SK-N-SH (cell line): Measurements from ENCODE around the gene PRR12. TPM values are rescaled to one million over a fixed set of nuclear protein-coding genes. Genes with fewer than 3 reads are reported as not detected.

Experiments used
- CTCF ChIA-PET: fragments of 300-600, 350-600 bp; formaldehyde crosslinking; extraction: SDS; loops from one replicate; lab custom pipeline; 2021; lab: Yijun Ruan, JAX
- POLR2A ChIA-PET: fragments of 350-600 bp; sonication (Branson Sonifier 250); formaldehyde crosslinking; extraction: SDS; loops from one replicate; lab custom pipeline; 2020; ENCODE audit warnings: antibody characterized with exemption, inconsistent platforms; lab: Yijun Ruan, JAX
- DNase-seq: peaks from one replicate; pipeline ENCODE4 v3.0.0; 2012
- H2AFZ ChIP-seq: fragments of 200-600 bp; sonication (generic); 2 replicates; pipeline ENCODE4 v1.8.1; 2016; ENCODE audit warnings: antibody characterized with exemption, mild to moderate bottlenecking, low read depth
- H3F3A ChIP-seq: fragments of 200-600 bp; sonication (generic); replicated peaks from 2 replicates; pipeline ENCODE3; 2016; ENCODE audit warnings: antibody characterized with exemption, mild to moderate bottlenecking; ENCODE audit not compliant: insufficient read depth
- H3K27ac ChIP-seq, 2 experiments: fragments of 200-500 bp in 1 of 2; fragments of 200-600 bp in 1 of 2; sonication (Bioruptor generic) in 1 of 2; sonication (generic), shearing (Covaris generic) in 1 of 2; 2 replicates each; pipeline versions ENCODE4 v1.5.1 to v1.6.1; 2014 to 2016; ENCODE audit warnings: low read depth in 2 of 2, inconsistent platforms in 1 of 2, low read length in 1 of 2, mild to moderate bottlenecking in 1 of 2, mixed read lengths in 1 of 2
- H3K27me3 ChIP-seq: fragments of 200-600 bp; sonication (generic), shearing (Covaris generic); 2 replicates; pipeline ENCODE4 v1.6.1; 2016; ENCODE audit warnings: mixed run types; ENCODE audit not compliant: insufficient read depth
- H3K36me3 ChIP-seq, 2 experiments: fragments of 200-500 bp in 1 of 2; fragments of 200-600 bp in 1 of 2; sonication (Bioruptor generic) in 1 of 2; sonication (generic) in 1 of 2; replicated peaks in 1 of 2; 2 replicates each; pipeline versions ENCODE3 to v1.5.1; 2014 to 2016; ENCODE audit warnings: low read length in 1 of 2, mild to moderate bottlenecking in 1 of 2; ENCODE audit not compliant: insufficient read depth in 2 of 2, control insufficient read depth in 1 of 2
- H3K4me1 ChIP-seq, 2 experiments: fragments of 200-500 bp in 1 of 2; fragments of 200-600 bp in 1 of 2; sonication (Bioruptor generic) in 1 of 2; sonication (generic), shearing (Covaris generic) in 1 of 2; 2 replicates each; pipeline versions ENCODE4 v1.5.1 to v1.6.1; 2014 to 2016; ENCODE audit warnings: low read depth in 1 of 2, low read length in 1 of 2, mixed run types in 1 of 2; ENCODE audit not compliant: insufficient read depth in 2 of 2, control insufficient read depth in 1 of 2
- H3K4me2 ChIP-seq: fragments of 200-600 bp; sonication (generic), shearing (Covaris generic); 2 replicates; pipeline ENCODE4 v1.6.1; 2017; ENCODE audit warnings: mixed run types
- H3K4me3 ChIP-seq, 2 experiments: fragments of 200-500 bp in 1 of 2; fragments of 200-600 bp in 1 of 2; sonication (Bioruptor generic) in 1 of 2; sonication (generic), shearing (Covaris generic) in 1 of 2; 2 replicates each; pipeline versions ENCODE4 v1.5.1 to v1.8.1; 2014 to 2016; ENCODE audit warnings: low read depth in 2 of 2, inconsistent platforms in 1 of 2, low read length in 1 of 2, mild to moderate bottlenecking in 1 of 2, mixed read lengths in 1 of 2, moderate library complexity in 1 of 2
- H3K79me2 ChIP-seq: fragments of 200-600 bp; sonication (generic); 2 replicates; pipeline ENCODE4 v1.8.1; 2017; ENCODE audit warnings: mild to moderate bottlenecking; ENCODE audit not compliant: insufficient read depth
- H3K9ac ChIP-seq: fragments of 200-600 bp; sonication (generic); 2 replicates; pipeline ENCODE4 v1.6.1; 2017; ENCODE audit warnings: mixed run types
- H3K9me2 ChIP-seq: fragments of 200-600 bp; sonication (generic); 2 replicates; pipeline ENCODE4 v1.6.1; 2017; ENCODE audit warnings: mixed run types
- H3K9me3 ChIP-seq: fragments of 200-600 bp; sonication (generic); 2 replicates; pipeline ENCODE4 v1.6.1; 2017; ENCODE audit warnings: mixed run types, mild to moderate bottlenecking, moderate library complexity
- H4K20me1 ChIP-seq: fragments of 200-600 bp; sonication (generic); 2 replicates; pipeline ENCODE4 v1.6.1; 2017; ENCODE audit warnings: mild to moderate bottlenecking, mixed run types; ENCODE audit not compliant: insufficient read depth
- EP300 ChIP-seq, 2 experiments: IDR thresholded peaks; 2 replicates each; pipeline versions ENCODE4 v1.4.0 to v1.6.1; 2012; ENCODE audit warnings: borderline replicate concordance in 1 of 2, low read depth in 1 of 2, low read length in 1 of 2
- EZH2phosphoT487 ChIP-seq: fragments of 200-600 bp; sonication (generic); IDR thresholded peaks from 2 replicates; pipeline ENCODE4 v1.6.1; 2017; ENCODE audit warnings: low read depth, mixed run types, mild to moderate bottlenecking, antibody characterized with exemption, moderate library complexity, borderline replicate concordance
- FOXM1 ChIP-seq: IDR thresholded peaks from 2 replicates; pipeline ENCODE4 v1.4.0; 2012; ENCODE audit warnings: low read depth, mild to moderate bottlenecking
- GABPA ChIP-seq: IDR thresholded peaks from 2 replicates; pipeline ENCODE4 v1.4.0; 2012; ENCODE audit warnings: low read depth, mild to moderate bottlenecking
- GATA2 ChIP-seq: sonication (generic); formaldehyde crosslinking; IDR thresholded peaks from 2 replicates; pipeline ENCODE4 v1.5.0; 2020; ENCODE audit warnings: mild to moderate bottlenecking, missing genetic modification reagents
- MEF2A ChIP-seq: IDR thresholded peaks from 2 replicates; pipeline ENCODE4 v1.4.0; 2012; ENCODE audit warnings: low read depth, borderline replicate concordance
- MXI1 ChIP-seq: IDR thresholded peaks from 2 replicates; pipeline ENCODE4 v1.6.1; 2012; ENCODE audit warnings: mild to moderate bottlenecking, low read depth, low read length, improper control_type of control experiment
- NFIC ChIP-seq: IDR thresholded peaks from 2 replicates; pipeline ENCODE4 v1.4.0; 2012; ENCODE audit warnings: borderline replicate concordance
- RAD21 ChIP-seq: IDR thresholded peaks from 2 replicates; pipeline ENCODE4 v1.6.1; 2012; ENCODE audit warnings: mild to moderate bottlenecking, low read length
- RFX5 ChIP-seq: IDR thresholded peaks from 2 replicates; pipeline ENCODE4 v1.6.1; 2012; ENCODE audit warnings: mild to moderate bottlenecking, improper control_type of control experiment, low read length
- RXRA ChIP-seq: IDR thresholded peaks from 2 replicates; pipeline ENCODE4 v1.4.0; 2012; ENCODE audit warnings: low read depth, mild to moderate bottlenecking, borderline replicate concordance
- SIN3A ChIP-seq: IDR thresholded peaks from 2 replicates; pipeline ENCODE4 v1.6.1; 2012; ENCODE audit warnings: low read depth, mild to moderate bottlenecking, low read length, moderate library complexity, borderline replicate concordance
- SMC3 ChIP-seq: IDR thresholded peaks from 2 replicates; pipeline ENCODE4 v1.6.1; 2012; ENCODE audit warnings: low read depth, low read length, improper control_type of control experiment
- TAF1 ChIP-seq: IDR thresholded peaks from 2 replicates; pipeline ENCODE4 v1.6.1; 2012; ENCODE audit warnings: low read depth, mild to moderate bottlenecking, low read length, moderate library complexity, borderline replicate concordance
- TEAD4 ChIP-seq: IDR thresholded peaks from 2 replicates; pipeline ENCODE4 v1.4.0; 2012; ENCODE audit warnings: mild to moderate bottlenecking, borderline replicate concordance; ENCODE audit not compliant: insufficient read depth
- YY1 ChIP-seq: IDR thresholded peaks from 2 replicates; pipeline ENCODE4 v1.4.0; 2012; ENCODE audit warnings: low read depth, mild to moderate bottlenecking
- WGBS: methylation state at CpG from one replicate; pipeline ENCODE4 v1.1.6; 2017; ENCODE audit warnings: low lambda C conversion rate; 5-methylcytosine and 5-hydroxymethylcytosine counted together
- polyA plus RNA-seq, 3 experiments: library from polyadenylated mRNA; depleted of rRNA; stranded (reverse); fragments of >200 nt; gene quantifications; 2 replicates each; pipeline ENCODE4 v1.2.3, GENCODE V29; 2012
- TF ChIP-seq, protein P1 (sequence below): IDR thresholded peaks from 2 replicates; pipeline ENCODE4 v1.4.0; 2012; ENCODE audit warnings: low read depth, borderline replicate concordance

Gene PRR12
- polyA plus RNA-seq, 1 of the 3 experiments (the other 2 are of a cell fraction) = 1.7 TPM

DNA sequence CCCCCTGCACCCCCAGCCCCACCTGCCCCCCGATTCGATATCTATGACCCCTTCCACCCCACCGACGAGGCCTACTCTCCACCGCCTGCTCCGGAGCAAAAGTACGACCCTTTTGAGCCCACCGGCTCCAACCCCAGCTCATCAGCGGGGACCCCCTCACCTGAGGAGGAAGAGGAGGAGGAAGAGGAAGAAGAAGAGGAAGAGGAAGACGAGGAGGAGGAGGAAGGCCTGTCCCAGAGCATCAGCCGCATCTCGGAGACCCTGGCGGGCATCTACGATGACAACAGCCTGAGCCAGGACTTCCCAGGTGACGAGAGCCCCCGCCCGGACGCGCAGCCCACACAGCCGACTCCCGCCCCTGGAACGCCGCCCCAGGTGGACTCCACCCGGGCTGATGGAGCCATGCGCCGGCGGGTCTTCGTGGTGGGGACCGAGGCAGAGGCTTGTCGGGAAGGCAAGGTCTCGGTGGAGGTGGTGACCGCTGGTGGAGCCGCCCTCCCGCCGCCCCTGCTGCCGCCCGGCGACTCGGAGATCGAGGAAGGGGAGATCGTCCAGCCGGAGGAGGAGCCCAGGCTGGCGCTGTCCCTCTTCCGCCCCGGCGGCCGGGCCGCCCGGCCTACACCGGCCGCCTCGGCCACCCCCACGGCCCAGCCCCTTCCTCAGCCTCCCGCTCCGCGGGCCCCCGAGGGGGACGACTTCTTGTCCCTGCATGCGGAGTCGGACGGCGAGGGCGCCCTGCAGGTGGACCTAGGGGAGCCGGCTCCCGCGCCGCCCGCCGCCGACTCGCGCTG, 60.2 kb downstream of the PRR12 start:
- no peak overlapping the region for H3K27ac ChIP-seq
- POLR2A ChIA-PET = no interaction called here

DNA sequence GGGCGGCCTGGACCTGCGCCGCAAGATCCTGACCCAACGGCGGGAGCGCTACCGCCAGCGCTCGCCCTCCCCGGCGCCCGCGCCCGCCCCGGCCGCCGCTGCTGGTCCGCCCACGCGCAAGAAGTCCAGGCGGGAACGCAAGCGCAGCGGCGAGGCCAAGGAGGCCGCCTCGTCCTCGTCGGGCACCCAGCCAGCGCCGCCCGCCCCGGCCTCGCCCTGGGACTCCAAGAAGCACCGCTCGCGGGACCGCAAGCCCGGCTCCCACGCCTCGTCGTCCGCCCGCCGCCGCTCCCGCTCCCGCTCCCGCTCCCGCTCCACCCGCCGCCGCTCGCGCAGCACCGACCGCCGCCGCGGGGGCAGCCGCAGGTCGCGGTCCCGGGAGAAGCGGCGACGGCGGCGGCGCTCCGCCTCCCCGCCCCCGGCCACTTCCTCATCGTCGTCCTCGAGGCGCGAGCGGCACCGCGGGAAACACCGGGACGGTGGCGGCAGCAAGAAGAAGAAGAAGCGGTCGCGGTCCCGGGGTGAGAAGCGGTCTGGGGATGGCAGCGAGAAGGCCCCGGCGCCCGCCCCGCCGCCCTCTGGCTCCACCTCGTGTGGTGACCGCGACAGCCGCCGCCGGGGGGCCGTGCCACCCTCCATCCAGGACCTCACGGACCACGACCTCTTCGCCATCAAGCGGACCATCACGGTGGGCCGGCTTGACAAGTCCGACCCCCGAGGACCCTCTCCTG, 61.0 kb downstream of the PRR12 start:
- Histone ChIP-seq H3K27me3 (no peaks in the 10 kb centered on the region), H4K20me1 (0 out of 2 replicates have a peak, but pooled peaks cover 10% of the 10 kb centered on the region), H3K9me2 (no peaks in the 10 kb centered on the region), H2AFZ (no peak overlapping the region), H3K9ac (no peak overlapping the region), H3F3A (no peaks in the 10 kb centered on the region), H3K4me1 (no peaks in the 10 kb centered on the region), H3K36me3 (peaks cover 23 to 61% of the 10 kb centered on the region in 2 experiments), H3K27ac (no peak overlapping the region), H3K4me2 (no peak overlapping the region), H3K79me2 (peaks cover 36% of the 10 kb centered on the region), H3K4me3 (no peak overlapping the region), H3K9me3 (no peaks in the 10 kb centered on the region)
- 96% methylated on average over 81 of the region's 110 CpGs for WGBS
- CTCF ChIA-PET = no interaction called here
- TF ChIP-seq GATA2 (CRISPR knock-in tag) = no peak
- no peak for TF ChIP-seq RFX5
- TF ChIP-seq TEAD4 = no peak
- TF ChIP-seq TAF1 = no peak
- TF ChIP-seq MEF2A = no peak
- TF ChIP-seq YY1 = no peak
- no peak for TF ChIP-seq GABPA
- no peak for TF ChIP-seq EP300 (IDR thresholded peaks at IDR 0.05; ENCODE audit: borderline replicate concordance in 1 of 2, low read depth in 1 of 2, low read length in 1 of 2)
- no peak for TF ChIP-seq MXI1
- TF ChIP-seq, protein P1, sequence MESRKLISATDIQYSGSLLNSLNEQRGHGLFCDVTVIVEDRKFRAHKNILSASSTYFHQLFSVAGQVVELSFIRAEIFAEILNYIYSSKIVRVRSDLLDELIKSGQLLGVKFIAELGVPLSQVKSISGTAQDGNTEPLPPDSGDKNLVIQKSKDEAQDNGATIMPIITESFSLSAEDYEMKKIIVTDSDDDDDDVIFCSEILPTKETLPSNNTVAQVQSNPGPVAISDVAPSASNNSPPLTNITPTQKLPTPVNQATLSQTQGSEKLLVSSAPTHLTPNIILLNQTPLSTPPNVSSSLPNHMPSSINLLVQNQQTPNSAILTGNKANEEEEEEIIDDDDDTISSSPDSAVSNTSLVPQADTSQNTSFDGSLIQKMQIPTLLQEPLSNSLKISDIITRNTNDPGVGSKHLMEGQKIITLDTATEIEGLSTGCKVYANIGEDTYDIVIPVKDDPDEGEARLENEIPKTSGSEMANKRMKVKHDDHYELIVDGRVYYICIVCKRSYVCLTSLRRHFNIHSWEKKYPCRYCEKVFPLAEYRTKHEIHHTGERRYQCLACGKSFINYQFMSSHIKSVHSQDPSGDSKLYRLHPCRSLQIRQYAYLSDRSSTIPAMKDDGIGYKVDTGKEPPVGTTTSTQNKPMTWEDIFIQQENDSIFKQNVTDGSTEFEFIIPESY = no peak
- no peak for TF ChIP-seq SIN3A
- TF ChIP-seq RXRA = no peak
- POLR2A ChIA-PET = no interaction called here
- no peak for DNase-seq

More for the DNA sequence above, 60.2 kb downstream of the PRR12 start:
- Histone ChIP-seq H3K9me3 (no peaks in the 10 kb centered on the region), H2AFZ (no peak overlapping the region), H3K9me2 (no peaks in the 10 kb centered on the region), H3K9ac (no peak overlapping the region), H3K4me2 (no peak overlapping the region), H3F3A (no peaks in the 10 kb centered on the region), H3K4me1 (no peaks in the 10 kb centered on the region), H3K36me3 (peaks cover 27 to 61% of the 10 kb centered on the region in 2 experiments), H3K4me3 (no peak overlapping the region), H4K20me1 (0 out of 2 replicates have a peak, but pooled peaks cover 10% of the 10 kb centered on the region), H3K27me3 (no peaks in the 10 kb centered on the region), H3K79me2 (peaks cover 44% of the 10 kb centered on the region)
- WGBS = 97% methylated on average over 34 of the region's 72 CpGs
- TF ChIP-seq RAD21 = no peak
- no peak for TF ChIP-seq EZH2phosphoT487
- TF ChIP-seq GATA2 (CRISPR knock-in tag) = no peak
- no peak for TF ChIP-seq FOXM1
- TF ChIP-seq SMC3 = no peak
- TF ChIP-seq RFX5 = no peak
- TF ChIP-seq NFIC = no peak
- no peak for DNase-seq
- CTCF ChIA-PET = no interaction called here
